GM23338 (cell line): ENCODE data around the gene SORL1-AS1.

Experiments used
- ATAC-seq: fragments of 200-7000 bp; cut with Tn5 transposase; 3 replicates; pipeline ENCODE4 v1.9.1; 2020
- DNase-seq: peaks from one replicate; pipeline ENCODE4 v3.0.0-alpha.2; 2015; ENCODE audit warnings: low spot score
- H2AFZ ChIP-seq: fragments of 200-600 bp; sonication (generic); 2 replicates; pipeline ENCODE4 v1.8.0; 2016; ENCODE audit warnings: antibody characterized with exemption, mild to moderate bottlenecking, moderate library complexity
- H3F3A ChIP-seq: fragments of 200-600 bp; sonication (generic); replicated peaks from 2 replicates; pipeline ENCODE4 v1.8.0; 2017; ENCODE audit warnings: antibody characterized with exemption, mixed run types, low read depth
- H3K27ac ChIP-seq: fragments of 200-600 bp; sonication (generic); 2 replicates; pipeline ENCODE4 v1.6.1; 2016; ENCODE audit warnings: low read depth
- H3K27me3 ChIP-seq: fragments of 200-600 bp; sonication (generic); 2 replicates; pipeline ENCODE4 v1.8.0; 2016; ENCODE audit warnings: mild to moderate bottlenecking, mixed run types, moderate library complexity; ENCODE audit not compliant: insufficient read depth
- H3K36me3 ChIP-seq: fragments of 200-600 bp; sonication (generic); 2 replicates; pipeline ENCODE4 v1.8.0; 2016; ENCODE audit warnings: mild to moderate bottlenecking; ENCODE audit not compliant: insufficient read depth
- H3K4me1 ChIP-seq: fragments of 200-600 bp; sonication (generic); 2 replicates; pipeline ENCODE4 v1.8.0; 2016; ENCODE audit warnings: mild to moderate bottlenecking, moderate library complexity; ENCODE audit not compliant: insufficient read depth
- H3K4me2 ChIP-seq: fragments of 200-600 bp; sonication (generic); 2 replicates; pipeline ENCODE4 v1.7.1; 2017; ENCODE audit warnings: mixed run types
- H3K4me3 ChIP-seq: fragments of 200-600 bp; sonication (generic); 2 replicates; pipeline ENCODE4 v1.6.1; 2016; ENCODE audit warnings: mixed run types
- H3K79me2 ChIP-seq: fragments of 200-600 bp; sonication (generic); replicated peaks from 2 replicates; pipeline ENCODE4 v1.8.0; 2017; ENCODE audit warnings: mild to moderate bottlenecking; ENCODE audit not compliant: insufficient read depth
- H3K9me2 ChIP-seq: fragments of 200-600 bp; sonication (generic); 2 replicates; pipeline ENCODE4 v1.8.0; 2017; ENCODE audit not compliant: insufficient read depth
- H4K20me1 ChIP-seq: fragments of 200-600 bp; sonication (generic); replicated peaks from 2 replicates; pipeline ENCODE4 v1.8.0; 2017; ENCODE audit warnings: mild to moderate bottlenecking; ENCODE audit not compliant: insufficient read depth
- H3K27ac Mint-ChIP-seq: 2 replicates; pipeline ENCODE4 v1.8.0; 2020; ENCODE audit warnings: inconsistent platforms, mild to moderate bottlenecking, moderate library complexity, mixed read lengths
- H3K27me3 Mint-ChIP-seq: 3 replicates; pipeline ENCODE4 v1.8.0; 2022; ENCODE audit warnings: low read depth, mild to moderate bottlenecking, moderate library complexity, mixed read lengths, inconsistent platforms; ENCODE audit not compliant: insufficient read depth, poor library complexity
- H3K36me3 Mint-ChIP-seq: 3 replicates; pipeline ENCODE4 v1.8.0; 2021; ENCODE audit warnings: low read depth, mild to moderate bottlenecking, inconsistent platforms, moderate library complexity, mixed read lengths
- H3K4me1 Mint-ChIP-seq: 3 replicates; pipeline ENCODE4 v1.8.0; 2020; ENCODE audit warnings: mild to moderate bottlenecking, inconsistent platforms, mixed read lengths
- H3K4me3 Mint-ChIP-seq: 3 replicates; pipeline ENCODE4 v1.8.0; 2021; ENCODE audit warnings: moderate library complexity, mild to moderate bottlenecking, inconsistent platforms, mixed read lengths
- H3K9me3 Mint-ChIP-seq: 3 replicates; pipeline ENCODE4 v1.8.0; 2020; ENCODE audit warnings: moderate library complexity, mild to moderate bottlenecking, inconsistent platforms, mixed read lengths
- EZH2 ChIP-seq: fragments of 200-600 bp; sonication (generic); IDR thresholded peaks from one replicate; pipeline ENCODE4 v1.8.0; 2017; ENCODE audit warnings: antibody characterized with exemption, mild to moderate bottlenecking, low read depth; ENCODE audit not compliant: unreplicated experiment
- REST ChIP-seq: IDR thresholded peaks from one replicate; pipeline ENCODE4 v1.6.1; 2018; ENCODE audit warnings: antibody characterized with exemption; ENCODE audit not compliant: unreplicated experiment
- ZNF462 ChIP-seq: fragments of 250-450 bp; sonication (Bioruptor Pico); IDR thresholded peaks from 2 replicates; pipeline ENCODE4 v1.5.0; 2020; ENCODE audit warnings: mild to moderate bottlenecking, moderate library complexity
- TF ChIP-seq, protein P1 (sequence below), 2 experiments: fragments of 200-600 bp in 1 of 2; sonication (generic) in 1 of 2; conservative IDR thresholded peaks; 2 replicates each; pipeline versions ENCODE4 v1.5.1 to v1.6.1; 2016 to 2017; ENCODE audit warnings: antibody characterized with exemption in 2 of 2, low read depth in 2 of 2, mild to moderate bottlenecking in 2 of 2, moderate library complexity in 1 of 2

SORL1-AS1 gene

DNA sequence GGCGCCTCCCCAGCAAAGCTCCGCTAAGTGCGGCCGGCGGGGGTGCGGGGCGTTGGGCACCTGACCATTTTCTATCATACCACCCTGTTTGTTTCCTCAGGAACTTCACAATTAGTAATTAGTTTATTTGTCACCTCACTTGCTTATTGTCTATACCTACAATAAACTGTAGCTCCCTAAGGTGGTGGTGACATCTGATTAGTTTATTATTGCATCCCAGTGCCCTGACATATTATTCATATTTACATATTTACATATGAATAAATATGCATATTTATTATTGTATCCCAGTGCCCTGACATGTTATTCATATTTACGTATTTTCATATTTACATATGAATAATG lies 25.4 kb downstream of the SORL1-AS1 start (continued):
- TF ChIP-seq ZNF462 (CRISPR knock-in tag) (no peak), REST (no peak)

- Mint-ChIP-seq H3K4me3 (peak overlapping the region; percentile 67), H3K27ac (no peak overlapping the region), H3K36me3 (peaks cover 2% of the 10 kb centered on the region; the same call in 1 of the 3 replicates), H3K9me3 (peaks cover 8% of the 10 kb centered on the region), H3K27me3 (peaks cover 20% of the 10 kb centered on the region), H3K4me1 (peaks cover 13% of the 10 kb centered on the region)
- Histone ChIP-seq H3K9me2 (peaks cover 24% of the 10 kb centered on the region), H4K20me1 (no peaks in the 10 kb centered on the region), H3K4me2 (peak overlapping the region; percentile 96), H3K27me3 (peaks cover 15% of the 10 kb centered on the region), H3F3A (no peaks in the 10 kb centered on the region), H3K27ac (no peak overlapping the region), H3K4me3 (peak overlapping the region; percentile 60), H2AFZ (peak overlapping the region; percentile 100), H3K4me1 (peaks cover 10% of the 10 kb centered on the region), H3K36me3 (no peaks in the 10 kb centered on the region), H3K79me2 (no peaks in the 10 kb centered on the region)
- TF ChIP-seq EZH2: no peak
- TF ChIP-seq, protein P1, sequence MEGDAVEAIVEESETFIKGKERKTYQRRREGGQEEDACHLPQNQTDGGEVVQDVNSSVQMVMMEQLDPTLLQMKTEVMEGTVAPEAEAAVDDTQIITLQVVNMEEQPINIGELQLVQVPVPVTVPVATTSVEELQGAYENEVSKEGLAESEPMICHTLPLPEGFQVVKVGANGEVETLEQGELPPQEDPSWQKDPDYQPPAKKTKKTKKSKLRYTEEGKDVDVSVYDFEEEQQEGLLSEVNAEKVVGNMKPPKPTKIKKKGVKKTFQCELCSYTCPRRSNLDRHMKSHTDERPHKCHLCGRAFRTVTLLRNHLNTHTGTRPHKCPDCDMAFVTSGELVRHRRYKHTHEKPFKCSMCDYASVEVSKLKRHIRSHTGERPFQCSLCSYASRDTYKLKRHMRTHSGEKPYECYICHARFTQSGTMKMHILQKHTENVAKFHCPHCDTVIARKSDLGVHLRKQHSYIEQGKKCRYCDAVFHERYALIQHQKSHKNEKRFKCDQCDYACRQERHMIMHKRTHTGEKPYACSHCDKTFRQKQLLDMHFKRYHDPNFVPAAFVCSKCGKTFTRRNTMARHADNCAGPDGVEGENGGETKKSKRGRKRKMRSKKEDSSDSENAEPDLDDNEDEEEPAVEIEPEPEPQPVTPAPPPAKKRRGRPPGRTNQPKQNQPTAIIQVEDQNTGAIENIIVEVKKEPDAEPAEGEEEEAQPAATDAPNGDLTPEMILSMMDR (conservative IDR thresholded peaks at IDR 0.05; ENCODE audit: low read depth in 2 of 2): peak in 1 of 2 experiments; percentile 20; a peak in 1 of 4 replicates
- ATAC-seq (peak; percentile 95), DNase-seq (peak; percentile 80)
Measured at GRCh38 chr11:121426476-121427399, 26.0 kb downstream of the SORL1-AS1 start.
